ENCODE results near the gene GPAT2. TPM values are rescaled to one million over a fixed set of nuclear protein-coding genes. Genes with fewer than 3 reads are reported as not detected.
"Not testable (repeated sequence)": the region's sequence is repeated elsewhere in the genome, so short reads cannot be mapped to it uniquely, and the experiment has no call there.

GPAT2 gene
- total and polyA plus RNA-seq, 2 experiments from 2014 or later: 0.65 to 0.71 TPM

- not testable (repeated sequence) for H3K9me3 ChIP-seq (ENCODE audit: low read depth); H2AFZ ChIP-seq; H3K27ac ChIP-seq; H3K36me3 ChIP-seq (ENCODE audit: low read depth); H3K27me3 ChIP-seq (replicated peaks; ENCODE audit: insufficient read depth); H4K20me1 ChIP-seq (ENCODE audit: insufficient read depth); H3K9me2 ChIP-seq (ENCODE audit: insufficient read depth); H3K4me2 ChIP-seq (ENCODE audit: unreplicated experiment); H3F3A ChIP-seq (ENCODE audit: insufficient read depth); DNase-seq; H3K4me3 ChIP-seq; H3K9ac ChIP-seq; H3K79me2 ChIP-seq (ENCODE audit: insufficient read depth); H3K4me1 ChIP-seq (ENCODE audit: insufficient read depth)
- in situ Hi-C loops (cut with MboI): loop anchor here (25.0 kb wide), 2 partner anchors 242 to 492 kb away; partner anchors contain the start of genes CIAO1, NEURL3 and TMEM127
- 55 to 71% methylated on average over 3 to 6 of the region's 9 CpGs for WGBS, 2 experiments (ENCODE audit: low coverage in 1 of 2, low lambda C conversion rate in 2 of 2, missing lambda C conversion rate in 2 of 2)
Observed at GRCh38 chr2:96019909-96020590, 14.7 kb downstream of the GPAT2 start.

GRCh38 chr2:96016321-96016720 is 18.4 kb downstream of the GPAT2 start:
- H3K27ac ChIP-seq; H3K9me2 ChIP-seq (ENCODE audit: insufficient read depth); H3F3A ChIP-seq (ENCODE audit: insufficient read depth); H3K9ac ChIP-seq; H3K4me2 ChIP-seq (ENCODE audit: unreplicated experiment); H3K9me3 ChIP-seq (ENCODE audit: low read depth); H2AFZ ChIP-seq; H3K27me3 ChIP-seq (replicated peaks; ENCODE audit: insufficient read depth); H3K4me3 ChIP-seq; H3K36me3 ChIP-seq (ENCODE audit: low read depth); H3K79me2 ChIP-seq (ENCODE audit: insufficient read depth); H4K20me1 ChIP-seq (ENCODE audit: insufficient read depth); H3K4me1 ChIP-seq (ENCODE audit: insufficient read depth); DNase-seq: not testable (repeated sequence)
- 67 to 69% methylated on average over 4 of the region's 4 CpGs for WGBS, 2 experiments (ENCODE audit: low coverage in 1 of 2, low lambda C conversion rate in 2 of 2, missing lambda C conversion rate in 2 of 2)
- in situ Hi-C loops (cut with MboI): loop anchor here (25.0 kb wide), 2 partner anchors 246 to 496 kb away; partner anchors contain the start of genes CIAO1, NEURL3 and TMEM127

- not testable (repeated sequence) for H3K36me3 ChIP-seq (ENCODE audit: low read depth); H3K27ac ChIP-seq; H3K9ac ChIP-seq; DNase-seq; H3F3A ChIP-seq (ENCODE audit: insufficient read depth); H3K79me2 ChIP-seq (ENCODE audit: insufficient read depth); H3K27me3 ChIP-seq (replicated peaks; ENCODE audit: insufficient read depth); H3K4me1 ChIP-seq (ENCODE audit: insufficient read depth); H3K4me2 ChIP-seq (ENCODE audit: unreplicated experiment); H3K9me2 ChIP-seq (ENCODE audit: insufficient read depth); H3K4me3 ChIP-seq; H4K20me1 ChIP-seq (ENCODE audit: insufficient read depth); H2AFZ ChIP-seq; H3K9me3 ChIP-seq (ENCODE audit: low read depth)
- 39 to 47% methylated on average over 1 of the region's 1 CpG for WGBS, 2 experiments (ENCODE audit: low coverage in 1 of 2, low lambda C conversion rate in 2 of 2, missing lambda C conversion rate in 2 of 2)
- in situ Hi-C loops (cut with MboI): loop anchor here (25.0 kb wide), 2 partner anchors 249 to 499 kb away; partner anchors contain the start of genes CIAO1, NEURL3 and TMEM127
Observed at GRCh38 chr2:96012792-96013264, 21.9 kb downstream of the GPAT2 start.

- WGBS, 2 experiments (ENCODE audit: low coverage in 1 of 2, low lambda C conversion rate in 2 of 2, missing lambda C conversion rate in 2 of 2): 60 to 61% methylated on average over 8 of the region's 8 CpGs
- DNase-seq: not testable (repeated sequence)
Observed at GRCh38 chr2:96012086-96012791, 22.5 kb downstream of the GPAT2 start.

GRCh38 chr2:96011129-96011455 is 23.6 kb downstream of the GPAT2 start:
- not testable (repeated sequence) for H3K9me2 ChIP-seq (ENCODE audit: insufficient read depth); H3K4me2 ChIP-seq (ENCODE audit: unreplicated experiment); H3K9me3 ChIP-seq (ENCODE audit: low read depth); H3K27ac ChIP-seq; H3K4me1 ChIP-seq (ENCODE audit: insufficient read depth); H3K36me3 ChIP-seq (ENCODE audit: low read depth); H3K9ac ChIP-seq; H2AFZ ChIP-seq; H3F3A ChIP-seq (ENCODE audit: insufficient read depth); H4K20me1 ChIP-seq (ENCODE audit: insufficient read depth); H3K4me3 ChIP-seq; H3K79me2 ChIP-seq (ENCODE audit: insufficient read depth)
- H3K27me3 ChIP-seq (replicated peaks; ENCODE audit: insufficient read depth): peaks cover 11% of the 10 kb centered on the region
- in situ Hi-C loops (cut with MboI): loop anchor here (25.0 kb wide), 2 partner anchors 251 to 501 kb away; partner anchors contain the start of genes CIAO1, NEURL3 and TMEM127
- WGBS, 2 experiments (ENCODE audit: low coverage in 1 of 2, low lambda C conversion rate in 2 of 2, missing lambda C conversion rate in 2 of 2): 75 to 81% methylated on average over 4 of the region's 4 CpGs
- DNase-seq: peak; percentile 42

More at GRCh38 chr2:96012086-96012791, 22.5 kb downstream of the GPAT2 start:
- H3K27me3 ChIP-seq (replicated peaks; ENCODE audit: insufficient read depth): peaks cover 11% of the 10 kb centered on the region
- H3K9ac ChIP-seq; H3K4me3 ChIP-seq; H3K4me2 ChIP-seq (ENCODE audit: unreplicated experiment); H3K27ac ChIP-seq; H4K20me1 ChIP-seq (ENCODE audit: insufficient read depth); H3K4me1 ChIP-seq (ENCODE audit: insufficient read depth); H3K79me2 ChIP-seq (ENCODE audit: insufficient read depth); H2AFZ ChIP-seq; H3K9me3 ChIP-seq (ENCODE audit: low read depth); H3K36me3 ChIP-seq (ENCODE audit: low read depth); H3F3A ChIP-seq (ENCODE audit: insufficient read depth); H3K9me2 ChIP-seq (ENCODE audit: insufficient read depth): not testable (repeated sequence)
- in situ Hi-C loops (cut with MboI): loop anchor here (25.0 kb wide), 2 partner anchors 250 to 500 kb away; partner anchors contain the start of genes CIAO1, NEURL3 and TMEM127

- not testable (repeated sequence) for H3K79me2 ChIP-seq (ENCODE audit: insufficient read depth); H3K9me3 ChIP-seq (ENCODE audit: low read depth); H3F3A ChIP-seq (ENCODE audit: insufficient read depth); H3K4me1 ChIP-seq (ENCODE audit: insufficient read depth); H3K9me2 ChIP-seq (ENCODE audit: insufficient read depth); H4K20me1 ChIP-seq (ENCODE audit: insufficient read depth); H3K36me3 ChIP-seq (ENCODE audit: low read depth); H3K27ac ChIP-seq
- H3K4me3 ChIP-seq: peak overlapping the region; percentile 69
- H3K4me2 ChIP-seq (ENCODE audit: unreplicated experiment): peak overlapping the region; percentile 78
- 1 to 2% methylated on average over 19 to 29 of the region's 65 CpGs for WGBS, 2 experiments (ENCODE audit: low coverage in 1 of 2, low lambda C conversion rate in 2 of 2, missing lambda C conversion rate in 2 of 2)
- peak overlapping the region; percentile 75 for H3K9ac ChIP-seq
- peak; percentile 88 for DNase-seq
- H2AFZ ChIP-seq: peak overlapping the region; percentile 84
- H3K27me3 ChIP-seq (replicated peaks; ENCODE audit: insufficient read depth): peaks cover 11% of the 10 kb centered on the region
- in situ Hi-C loops (cut with MboI): loop anchor here (25.0 kb wide), 2 partner anchors 252 to 502 kb away; partner anchors contain the start of genes CIAO1, NEURL3 and TMEM127
Observed at GRCh38 chr2:96010320-96011128, 24.2 kb downstream of the GPAT2 start.

- Histone ChIP-seq H3K27me3 (replicated peaks; ENCODE audit: insufficient read depth) (peaks cover 11% of the 10 kb centered on the region), H3K4me3 (peak overlapping the region; percentile 69), H3K4me2 (ENCODE audit: unreplicated experiment) (peak overlapping the region; percentile 78), H3K9ac (peak overlapping the region; percentile 75), H2AFZ (peak overlapping the region; percentile 84)
- in situ Hi-C loops (cut with MboI): loop anchor here (25.0 kb wide), 2 partner anchors 252 to 502 kb away; partner anchors contain the start of genes CIAO1, NEURL3 and TMEM127
- H3K9me3 ChIP-seq (ENCODE audit: low read depth); H3K27ac ChIP-seq; H3K9me2 ChIP-seq (ENCODE audit: insufficient read depth); H3K36me3 ChIP-seq (ENCODE audit: low read depth); H4K20me1 ChIP-seq (ENCODE audit: insufficient read depth); H3F3A ChIP-seq (ENCODE audit: insufficient read depth); H3K4me1 ChIP-seq (ENCODE audit: insufficient read depth); H3K79me2 ChIP-seq (ENCODE audit: insufficient read depth): not testable (repeated sequence)
- peak; percentile 19 for DNase-seq
- 3 to 8% methylated on average over 10 of the region's 10 CpGs for WGBS, 2 experiments (ENCODE audit: low coverage in 1 of 2, low lambda C conversion rate in 2 of 2, missing lambda C conversion rate in 2 of 2)
Observed at GRCh38 chr2:96009833-96010232, 24.9 kb downstream of the GPAT2 start.

All from GM23248 (cell line).